KBM-7 (cell line): ENCODE data around the gene TENM4.

Experiments used
- DNase-seq: peaks from one replicate; pipeline ENCODE4 v3.0.0-alpha.2; 2015
- in situ Hi-C: fragments of 300-500 bp; cut with MboI; formaldehyde crosslinking; loops from 2 replicates; pipeline ENCODE4 v1.14.3; 2020; ENCODE audit warnings: low sequenced_read_pairs, low pct_unique_long_range_greater_than_20kb, mixed read lengths

Gene TENM4

GRCh38 chr11:79425463-79425862 is 15.4 kb downstream of the TENM4 start:
- in situ Hi-C loops: no loop called here
- no peak for DNase-seq

DNA sequence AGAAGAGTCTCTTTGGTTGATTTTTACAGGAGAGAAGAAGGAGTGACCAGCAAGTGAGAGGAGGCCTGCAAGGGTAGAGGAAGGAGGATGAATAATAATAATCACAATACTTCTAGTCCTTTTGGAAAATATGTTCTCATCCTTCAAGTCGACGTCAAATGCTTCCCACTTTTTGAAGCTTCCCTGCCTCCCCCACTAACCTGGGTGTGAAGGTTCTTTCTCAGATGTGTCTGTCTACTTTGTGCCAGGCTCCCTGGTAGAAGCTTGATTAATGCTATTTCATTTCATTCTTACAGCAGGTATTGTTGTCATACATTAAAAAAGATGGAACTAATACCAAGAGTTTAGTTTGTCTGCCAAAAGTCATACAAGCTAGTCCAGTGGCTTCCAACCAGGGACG is 17.1 kb downstream of the TENM4 start:
- in situ Hi-C loops: no loop called here
- DNase-seq: no peak

DNA sequence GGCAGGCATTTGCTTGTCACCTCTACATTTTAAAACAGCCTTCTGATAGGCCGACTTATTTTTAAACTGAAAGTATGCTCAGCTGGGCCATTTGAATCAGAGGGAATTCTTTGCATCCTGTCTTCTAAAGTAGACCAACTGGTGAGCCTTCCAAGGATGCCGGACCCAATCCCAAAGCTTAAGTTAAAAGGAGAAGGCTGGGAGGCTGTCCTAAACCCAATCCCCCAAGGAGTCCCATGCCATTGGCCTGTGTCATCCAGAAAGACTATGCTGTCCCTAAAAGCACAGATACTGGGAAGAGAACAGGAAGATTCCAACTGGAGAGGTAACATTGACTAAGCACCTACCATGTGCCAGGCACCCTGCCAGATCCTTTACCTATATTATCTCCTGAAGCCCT is 18.0 kb downstream of the TENM4 start:
- in situ Hi-C loops: no loop called here
- no peak for DNase-seq

DNA sequence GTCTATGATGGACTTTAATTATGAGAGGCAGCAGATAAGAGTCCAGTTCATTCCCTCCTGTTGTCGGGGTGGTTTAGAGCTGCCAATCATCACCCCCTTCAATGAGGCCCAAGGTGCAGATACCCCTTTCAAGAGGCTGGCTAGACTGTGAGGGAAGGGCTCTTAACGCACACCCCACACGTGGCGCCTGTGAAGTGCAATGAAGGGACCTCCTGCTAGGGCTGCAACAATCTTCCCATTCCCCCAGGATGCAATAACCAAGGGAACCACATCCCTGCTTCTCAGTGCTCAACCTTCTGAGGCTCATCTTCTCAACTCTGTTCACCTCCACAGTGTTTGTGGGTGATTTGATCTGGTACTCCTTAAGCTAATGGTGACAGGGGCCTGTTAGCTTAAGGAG is 19.0 kb downstream of the TENM4 start:
- DNase-seq: no peak
- in situ Hi-C loops: no loop called here

DNA sequence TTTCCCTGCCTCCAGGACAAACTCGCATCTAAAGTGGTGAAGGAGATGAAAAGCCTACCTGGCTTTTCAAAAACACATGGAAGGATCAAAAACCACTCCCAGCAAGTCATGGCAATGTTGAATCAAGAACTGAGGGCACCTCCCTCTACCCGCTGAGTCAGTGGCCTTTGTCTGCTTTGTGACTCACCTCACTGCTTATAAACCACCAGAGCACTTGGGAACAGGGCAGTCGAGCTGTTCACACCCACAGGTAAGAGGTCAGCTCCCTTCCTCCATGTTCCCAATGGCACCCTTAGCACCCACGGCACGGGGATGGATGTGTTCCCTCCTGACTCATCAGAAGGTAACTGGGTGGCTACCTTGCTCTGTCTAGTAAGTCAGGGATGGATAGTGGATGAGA is 21.7 kb downstream of the TENM4 start:
- no peak for DNase-seq
- in situ Hi-C loops: no loop called here

- DNase-seq: no peak
- in situ Hi-C loops: no loop called here
Measured at GRCh38 chr11:79418241-79418640, 22.6 kb downstream of the TENM4 start.

DNA sequence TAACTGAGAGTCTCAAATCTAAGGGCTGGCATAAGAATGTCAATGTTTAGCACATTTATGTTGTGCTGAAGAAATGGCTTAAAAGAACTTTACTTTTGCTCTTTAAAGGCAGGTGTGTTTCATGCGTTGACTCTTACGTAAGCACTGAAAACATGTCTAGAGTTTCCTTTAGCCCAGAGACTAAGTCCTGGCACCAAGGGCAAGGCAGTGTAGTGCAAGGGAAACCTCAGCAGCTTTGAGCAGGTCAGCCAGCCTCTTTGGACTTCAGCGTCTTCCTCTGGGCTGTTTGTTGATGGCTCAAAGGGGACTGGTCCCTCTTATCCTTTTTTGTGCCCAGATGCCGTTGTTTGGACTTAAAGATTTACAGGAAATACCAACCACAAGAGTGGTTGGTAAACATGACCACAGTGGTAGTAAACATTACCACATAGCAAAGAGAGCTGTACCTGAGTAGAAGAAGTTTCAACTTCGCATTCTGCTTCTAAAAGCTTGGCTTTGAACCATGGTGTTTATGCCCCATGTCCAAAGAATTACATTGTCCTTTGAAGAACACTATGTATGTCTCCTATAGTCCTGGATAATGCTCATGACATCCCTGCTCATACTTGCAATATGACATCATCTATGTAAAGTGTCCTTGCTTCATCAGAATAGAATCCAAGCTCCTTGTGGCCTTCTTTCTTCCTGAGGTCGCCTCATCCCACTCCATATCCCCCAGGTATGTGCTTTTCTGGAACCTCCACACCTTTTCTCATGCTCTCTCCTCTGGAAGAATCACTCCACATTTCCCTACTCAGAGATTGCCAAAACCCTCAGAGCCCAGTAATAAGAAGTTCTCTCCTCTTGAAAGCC is 23.5 kb downstream of the TENM4 start:
- DNase-seq: no peak

GRCh38 chr11:79415912-79416311 is 24.9 kb downstream of the TENM4 start:
- no peak for DNase-seq
- in situ Hi-C loops: no loop called here

More for the DNA sequence above, 23.5 kb downstream of the TENM4 start:
- in situ Hi-C loops: no loop called here

DNA sequence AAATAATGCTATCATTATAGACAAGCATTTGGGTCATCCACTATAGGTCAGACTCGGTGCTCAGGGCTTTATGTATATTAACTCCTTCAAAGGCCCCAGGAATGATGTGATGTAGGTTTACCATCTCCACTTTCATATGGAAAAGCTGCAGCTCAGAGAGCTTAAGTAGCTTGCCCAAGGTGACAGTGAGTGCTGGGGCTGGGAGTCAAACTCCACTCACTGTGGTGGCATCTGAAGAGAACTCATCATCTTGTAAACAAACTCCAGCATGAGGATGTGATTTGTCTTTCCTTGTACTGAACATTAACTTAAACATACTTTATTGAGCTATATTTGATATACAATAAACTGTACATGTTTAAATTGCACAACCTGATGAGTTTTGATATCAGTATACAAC is 25.4 kb downstream of the TENM4 start:
- in situ Hi-C loops: no loop called here
- DNase-seq: no peak

DNA sequence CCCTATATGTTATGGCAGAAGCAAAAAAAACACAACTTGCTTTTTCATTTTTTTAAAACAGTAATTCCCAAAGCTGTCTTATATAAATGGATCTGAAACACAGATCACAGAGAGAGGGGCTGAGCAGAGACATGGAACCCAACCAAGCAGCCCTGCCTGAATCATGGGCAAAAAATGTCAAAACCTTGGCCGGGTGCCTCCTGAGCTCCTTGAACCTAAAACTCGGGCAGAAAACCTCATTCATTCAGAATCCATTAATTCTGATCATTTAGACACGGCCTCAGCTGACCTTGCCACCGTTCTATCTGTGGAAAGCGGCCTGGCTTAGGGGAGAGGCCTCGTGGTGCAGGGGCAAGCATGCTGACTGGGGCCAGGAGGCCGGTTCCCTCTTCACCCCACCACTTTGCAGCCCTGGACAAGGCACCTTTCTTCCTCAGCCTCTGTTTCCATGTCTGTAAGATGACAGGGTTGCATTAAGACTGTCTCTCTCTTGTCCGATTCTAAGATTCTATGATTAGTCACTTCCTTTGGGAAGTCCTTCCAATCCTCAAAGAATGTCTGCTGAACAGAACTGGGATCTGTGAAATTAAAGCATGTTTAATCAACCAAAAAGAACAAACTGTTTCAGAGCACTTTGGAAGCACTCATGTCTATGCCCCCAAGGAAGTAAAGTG is 26.0 kb downstream of the TENM4 start:
- in situ Hi-C loops: no loop called here
- no peak for DNase-seq

- DNase-seq: no peak
- in situ Hi-C loops: no loop called here
Measured at GRCh38 chr11:79414041-79414440, 26.8 kb downstream of the TENM4 start.

DNA sequence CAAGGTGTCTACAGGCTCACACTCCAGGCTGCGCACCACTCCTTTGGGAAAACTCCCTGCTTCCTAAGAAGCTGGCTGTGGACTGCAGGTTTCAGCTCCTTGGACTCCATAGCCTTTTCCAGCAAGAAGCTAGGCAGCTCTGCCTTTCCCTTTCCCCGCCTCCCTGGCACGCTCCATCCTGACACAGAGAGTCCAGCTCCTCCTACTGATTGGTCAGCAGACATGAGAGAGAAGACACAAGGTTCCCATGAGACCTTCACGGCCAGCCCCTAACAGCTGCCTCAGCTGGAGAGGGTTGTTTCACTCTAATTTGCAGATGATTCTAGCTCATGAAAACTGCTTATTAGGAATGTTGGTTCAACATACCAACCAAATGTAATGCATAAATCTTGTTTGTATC is 27.6 kb downstream of the TENM4 start:
- in situ Hi-C loops: no loop called here
- no peak for DNase-seq

DNA sequence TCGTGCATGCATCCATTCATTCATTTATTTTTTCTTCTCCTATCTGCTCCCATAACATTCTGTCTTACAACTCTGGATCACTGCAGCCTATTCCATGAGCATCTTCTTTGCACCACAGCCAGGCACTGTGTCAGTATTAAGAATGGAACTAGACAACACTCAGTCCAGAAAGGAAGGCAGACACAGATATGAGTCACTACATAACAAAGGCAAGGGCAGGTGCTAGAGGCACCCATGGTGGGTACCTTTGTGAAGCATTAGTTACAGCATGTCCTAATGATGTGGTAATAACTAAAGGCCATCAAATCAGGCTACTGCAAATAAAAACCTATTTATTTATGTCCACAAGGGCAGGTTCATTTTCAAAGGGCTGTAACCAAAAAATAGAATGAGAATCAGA is 28.1 kb downstream of the TENM4 start:
- in situ Hi-C loops: no loop called here
- no peak for DNase-seq

DNA sequence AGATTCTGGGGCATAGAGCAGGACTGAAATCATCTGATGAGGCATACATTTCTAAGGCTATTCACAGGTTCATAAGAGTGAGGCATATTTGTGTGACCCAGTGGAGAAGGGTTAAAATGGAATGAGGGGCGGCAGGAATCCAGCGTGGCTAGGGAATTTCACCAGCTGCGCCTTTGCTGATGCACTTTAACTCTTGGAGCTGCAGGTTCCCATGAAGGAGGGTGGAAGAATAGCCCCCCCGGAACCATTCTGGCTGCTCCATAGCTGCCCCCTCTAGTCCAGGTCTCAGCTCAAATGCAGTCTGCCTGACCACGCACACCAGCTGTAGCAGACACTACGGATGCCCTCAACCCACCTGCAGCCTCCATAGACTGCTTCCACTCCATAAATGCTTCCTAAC is 31.5 kb downstream of the TENM4 start:
- in situ Hi-C loops: no loop called here

DNA sequence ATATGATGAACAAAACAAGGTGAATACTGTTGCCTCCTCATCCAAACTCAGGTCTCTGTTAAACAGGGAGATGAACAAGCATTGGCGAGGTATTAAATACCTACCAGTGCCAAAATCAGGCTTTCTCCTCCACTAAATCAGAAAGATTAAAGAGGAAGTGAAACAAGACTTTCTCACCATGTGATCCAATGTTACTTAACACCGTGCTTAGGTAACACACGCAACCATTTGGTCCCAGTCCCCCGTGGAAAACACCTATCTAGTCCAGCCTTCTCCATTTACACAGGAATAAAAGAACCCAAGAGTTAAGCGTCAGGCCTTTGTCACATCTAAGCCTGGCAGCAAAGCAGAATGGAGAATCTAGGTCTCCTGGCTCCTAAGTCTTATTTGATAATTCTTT is 34.5 kb downstream of the TENM4 start:
- in situ Hi-C loops: no loop called here
- peak; percentile 10 for DNase-seq

More for the DNA sequence above, 31.5 kb downstream of the TENM4 start:
- DNase-seq: no peak

DNA sequence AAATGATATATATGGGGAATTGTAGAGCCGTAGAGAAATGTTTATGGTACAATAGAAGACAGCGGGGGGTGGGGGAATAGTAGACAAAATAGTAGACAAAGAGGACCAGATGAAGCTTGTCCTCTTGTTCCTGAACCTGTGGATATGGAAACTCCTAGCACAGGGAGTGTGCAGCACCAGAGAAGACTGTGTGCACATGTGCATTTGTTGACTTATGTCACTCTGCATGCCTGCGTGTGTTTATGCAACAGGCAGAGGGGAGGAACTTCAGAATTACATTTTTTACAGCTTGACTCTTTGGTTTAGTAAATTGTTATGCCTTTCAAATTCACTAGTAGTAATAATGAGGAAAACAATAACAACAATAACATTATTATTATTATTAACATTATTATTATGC is 36.0 kb downstream of the TENM4 start:
- in situ Hi-C loops: no loop called here
- DNase-seq: no peak

- peak; percentile 50 for DNase-seq
- in situ Hi-C loops: no loop called here
Measured at GRCh38 chr11:79404325-79404724, 36.5 kb downstream of the TENM4 start.

GRCh38 chr11:79403839-79404238 is 37.0 kb downstream of the TENM4 start:
- DNase-seq: no peak
- in situ Hi-C loops: no loop called here

DNA sequence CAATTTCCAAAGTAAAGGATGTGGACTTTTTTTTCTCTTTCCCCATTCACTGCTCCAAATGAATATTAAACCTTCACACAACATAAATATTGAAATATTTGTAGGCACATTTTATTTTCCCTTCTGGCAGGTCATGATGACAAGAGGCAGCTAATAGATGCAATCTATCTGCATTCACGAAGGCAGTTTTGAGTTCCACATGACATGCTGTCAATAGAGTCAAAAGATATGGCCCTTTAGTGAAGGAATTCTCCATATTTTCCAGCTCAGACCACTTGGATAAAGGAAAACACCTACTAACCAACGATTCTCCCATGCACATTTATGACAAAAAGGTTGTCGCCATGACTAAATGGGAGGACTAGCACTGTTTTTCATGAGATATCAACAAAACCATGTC is 37.9 kb downstream of the TENM4 start:
- DNase-seq: no peak
- in situ Hi-C loops: no loop called here

GRCh38 chr11:79400717-79401330 is 40.0 kb downstream of the TENM4 start:
- peak; percentile 33 for DNase-seq

More at GRCh38 chr11:79400717-79401330, 40.0 kb downstream of the TENM4 start:
- in situ Hi-C loops: no loop called here
